Calu3 (cell line): ENCODE results near the gene SERINC5. TPM values are rescaled to one million over a fixed set of nuclear protein-coding genes. Genes with fewer than 3 reads are reported as not detected.

Source experiments
- BruUV-seq: library from RNA; stranded (reverse); fragments of 400-500 nt; replicated peaks from 2 replicates; lab custom pipeline; 2021; lab: Mats Ljungman, UMichigan
- CTCF ChIA-PET: fragments of 300-600 bp; sonication (Branson Sonifier 250); formaldehyde crosslinking; loops from one replicate; lab custom pipeline; 2022; ENCODE audit warnings: antibody characterized with exemption; lab: Charles Lee
- DNase-seq: peaks from one replicate; pipeline ENCODE4 v3.0.0; 2022
- H3K27ac Mint-ChIP-seq: one replicate; pipeline ENCODE4 v1.8.0; 2022; ENCODE audit warnings: mixed read lengths; ENCODE audit not compliant: unreplicated experiment
- H3K27me3 Mint-ChIP-seq: one replicate; pipeline ENCODE4 v1.8.0; 2022; ENCODE audit warnings: mixed read lengths; ENCODE audit not compliant: unreplicated experiment
- H3K36me3 Mint-ChIP-seq: one replicate; pipeline ENCODE4 v1.8.0; 2022; ENCODE audit warnings: mild to moderate bottlenecking, moderate library complexity, mixed read lengths; ENCODE audit not compliant: insufficient read depth, unreplicated experiment
- H3K4me1 Mint-ChIP-seq: one replicate; pipeline ENCODE4 v1.8.0; 2022; ENCODE audit warnings: mild to moderate bottlenecking, low read depth, mixed read lengths; ENCODE audit not compliant: unreplicated experiment
- H3K4me3 Mint-ChIP-seq: one replicate; pipeline ENCODE4 v1.8.0; 2022; ENCODE audit warnings: mild to moderate bottlenecking, low read depth, moderate library complexity, mixed read lengths; ENCODE audit not compliant: unreplicated experiment
- H3K9me3 Mint-ChIP-seq: one replicate; pipeline ENCODE4 v1.8.0; 2022; ENCODE audit warnings: low read depth, mixed read lengths; ENCODE audit not compliant: unreplicated experiment
- CTCF ChIP-seq: fragments of 200-600 bp; IDR thresholded peaks from one replicate; pipeline ENCODE4 v1.8.0; 2022; ENCODE audit warnings: antibody characterized with exemption; ENCODE audit not compliant: unreplicated experiment
- intact Hi-C: fragments of 100-400 bp; cut with micrococcal nuclease; formaldehyde crosslinking; loops from one replicate; pipeline ENCODE4 v1.10.0; 2022; ENCODE audit not compliant: unreplicated experiment
- total RNA-seq: library from RNA; stranded (reverse); gene quantifications from 2 replicates; pipeline ENCODE4 v1.2.3, GENCODE V29; 2022

SERINC5 gene
- total RNA-seq, 1 experiment from 2014 or later: 47.0 TPM

GRCh38 chr5:80227979-80228596 lies 27.8 kb downstream of the SERINC5 start:
- Mint-ChIP-seq H3K4me1 (peaks cover 53% of the 10 kb centered on the region), H3K9me3 (no peaks in the 10 kb centered on the region), H3K36me3 (no peaks in the 10 kb centered on the region), H3K27me3 (no peaks in the 10 kb centered on the region), H3K27ac (no peak overlapping the region), H3K4me3 (no peak overlapping the region)
- no peak for TF ChIP-seq CTCF
- no TSS peak for BruUV-seq
- intact Hi-C loops: no loop called here
- CTCF ChIA-PET: interaction anchor here (0.6 kb wide), 1 partner anchor 30 kb away, joined by 3 read pairs; no protein-coding TSS in a partner anchor
- no peak for DNase-seq

GRCh38 chr5:80225934-80226326 lies 29.9 kb downstream of the SERINC5 start:
- Mint-ChIP-seq H3K9me3 (no peaks in the 10 kb centered on the region), H3K4me3 (no peak overlapping the region), H3K27me3 (no peaks in the 10 kb centered on the region), H3K27ac (no peak overlapping the region), H3K36me3 (no peaks in the 10 kb centered on the region), H3K4me1 (peaks cover 44% of the 10 kb centered on the region)
- no TSS peak for BruUV-seq
- CTCF ChIA-PET: no interaction called here
- intact Hi-C loops: no loop called here
- DNase-seq: no peak
- TF ChIP-seq CTCF: no peak

- no peaks in the 10 kb centered on the region for H3K9me3 Mint-ChIP-seq
- TF ChIP-seq CTCF: no peak
- no peak overlapping the region for H3K27ac Mint-ChIP-seq
- no peak for DNase-seq
- intact Hi-C loops: no loop called here
- no peaks in the 10 kb centered on the region for H3K27me3 Mint-ChIP-seq
- H3K4me3 Mint-ChIP-seq: no peak overlapping the region
- peaks cover 38% of the 10 kb centered on the region for H3K4me1 Mint-ChIP-seq
- no TSS peak for BruUV-seq
- CTCF ChIA-PET: no interaction called here
- H3K36me3 Mint-ChIP-seq: no peaks in the 10 kb centered on the region
These were observed 30.5 kb downstream of the SERINC5 start for GRCh38 chr5:80225189-80225933.

- intact Hi-C loops: no loop called here
- BruUV-seq: no TSS peak
- H3K4me1 Mint-ChIP-seq: peaks cover 21% of the 10 kb centered on the region
- TF ChIP-seq CTCF: no peak
- no peaks in the 10 kb centered on the region for H3K9me3 Mint-ChIP-seq
- H3K36me3 Mint-ChIP-seq: no peaks in the 10 kb centered on the region
- no peak for DNase-seq
- no peak overlapping the region for H3K4me3 Mint-ChIP-seq
- no peak overlapping the region for H3K27ac Mint-ChIP-seq
- CTCF ChIA-PET: interaction anchor here (0.6 to 0.7 kb wide), 2 partner anchors 28 to 336 kb away, joined by 3 read pairs; no protein-coding TSS in a partner anchor
- no peaks in the 10 kb centered on the region for H3K27me3 Mint-ChIP-seq
These were observed 32.3 kb downstream of the SERINC5 start for GRCh38 chr5:80223561-80223960.
